ENCODE data around the gene DCTN5. TPM values are rescaled to one million over a fixed set of nuclear protein-coding genes. Genes with fewer than 3 reads are reported as not detected.

The DCTN5 gene
- total RNA-seq, 2 donors from 2014 or later, result 23.5 to 38.3 TPM

DNA sequence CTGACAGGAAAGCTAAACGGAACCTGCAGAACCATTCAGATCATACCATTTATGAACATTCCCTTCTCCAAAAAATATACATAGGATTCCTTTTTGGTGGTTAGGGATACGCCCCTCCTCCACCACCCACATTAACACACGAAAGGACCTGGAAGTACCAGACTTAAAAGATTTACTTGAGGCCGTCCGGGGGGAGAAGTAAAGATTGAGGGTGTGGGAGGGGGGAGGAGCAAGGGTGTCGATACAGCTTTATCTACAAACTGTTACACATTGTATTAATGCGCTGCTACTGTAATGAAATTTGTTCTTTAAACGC, 693 bp upstream of the DCTN5 start:
- Histone ChIP-seq H3K4me3 (peak overlapping the region; percentile 99), H3K27ac (peak overlapping the region; percentile 63 to 69), H3K36me3 (peaks cover 8% of the 10 kb centered on the region), H3K4me1 (ENCODE audit: control insufficient read depth in 1 of 2, low read depth in 2 of 2) (peaks cover 16 to 24% of the 10 kb centered on the region in 2 donors), H3K27me3 (replicated peaks; ENCODE audit: insufficient read depth) (no peaks in the 10 kb centered on the region), H3K9me3 (no peaks in the 10 kb centered on the region)
- ATAC-seq (ENCODE audit: insufficient number of reproducible peaks, low FRiP score, low read depth) (no peak), DNase-seq (ENCODE audit: low spot score) (no peak)
- TF ChIP-seq CTCF (IDR thresholded peaks at IDR 0.05), result no peak

DNA sequence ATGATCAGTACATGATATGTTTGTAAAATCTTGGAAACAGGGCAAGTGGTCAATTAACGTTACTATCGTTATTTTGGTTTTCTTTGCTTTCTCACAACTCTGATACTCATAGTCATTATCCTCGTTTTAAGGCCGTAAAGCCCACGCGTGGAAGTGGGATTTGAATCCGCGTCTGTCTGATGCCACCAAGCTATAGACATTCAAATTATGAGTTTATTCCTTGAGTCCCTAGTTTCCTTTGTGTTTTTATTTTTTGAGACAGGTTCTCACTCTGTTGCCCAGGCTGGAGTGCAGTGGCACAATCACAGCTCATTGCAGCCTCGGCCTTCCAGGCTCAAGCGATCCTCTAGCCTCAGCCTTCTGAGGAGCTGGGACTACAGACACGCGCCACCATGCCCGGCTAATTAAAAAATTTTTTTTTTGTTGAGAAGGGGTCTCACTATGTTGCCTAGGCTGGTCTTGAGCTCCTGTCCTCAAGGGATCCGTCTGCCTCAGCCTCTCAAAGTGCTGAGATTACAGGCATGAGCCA, 1.0 kb downstream of the DCTN5 start:
- Histone ChIP-seq H3K27me3 (replicated peaks; ENCODE audit: insufficient read depth) (no peaks in the 10 kb centered on the region), H3K9me3 (no peaks in the 10 kb centered on the region), H3K4me3 (peak overlapping the region; percentile 99), H3K36me3 (peaks cover 6% of the 10 kb centered on the region), H3K27ac (peak overlapping the region in 1 of 2 donors; percentile 69), H3K4me1 (ENCODE audit: control insufficient read depth in 1 of 2, low read depth in 2 of 2) (peaks cover 16 to 24% of the 10 kb centered on the region in 2 donors)
- no peak for TF ChIP-seq CTCF (IDR thresholded peaks at IDR 0.05)
- DNase-seq (ENCODE audit: low spot score) (no peak), ATAC-seq (ENCODE audit: insufficient number of reproducible peaks, low FRiP score, low read depth) (no peak)

DNA sequence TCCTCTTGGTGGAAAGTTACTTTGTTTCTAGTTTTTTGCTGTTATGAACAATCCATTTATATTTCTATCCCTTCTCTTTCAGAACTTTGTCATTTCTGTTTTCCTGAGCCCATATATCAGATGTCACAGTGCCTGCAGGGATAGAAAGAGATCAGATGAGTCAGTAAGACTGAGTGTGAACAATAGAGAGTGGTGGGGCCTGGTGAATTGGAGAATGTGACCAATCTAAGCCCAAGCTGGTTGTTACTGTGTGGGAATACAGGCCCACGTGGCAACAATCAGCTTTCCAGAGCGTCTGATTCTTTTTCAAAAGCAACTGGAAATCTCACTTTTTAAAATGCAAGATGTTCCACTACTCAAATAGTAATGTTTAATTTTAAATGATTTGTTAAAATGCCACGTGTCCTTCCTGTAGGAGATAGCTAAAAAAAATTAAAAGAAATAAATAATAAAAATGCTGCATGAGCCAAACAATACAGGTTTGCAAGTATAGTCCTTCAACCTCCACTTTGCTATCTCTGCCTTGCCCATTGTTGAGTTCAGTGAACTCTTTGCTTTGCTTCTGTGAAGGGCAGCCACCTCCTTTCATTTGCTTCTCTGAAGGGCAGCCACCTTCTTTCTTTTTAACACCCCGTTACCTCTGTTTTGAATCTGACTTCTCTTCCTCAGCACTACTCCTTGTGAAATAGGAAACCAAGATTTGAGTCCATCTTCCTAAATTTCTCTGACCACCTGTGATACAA, 9.6 kb downstream of the DCTN5 start:
- Histone ChIP-seq H3K4me3 (no peak overlapping the region), H3K36me3 (no peaks in the 10 kb centered on the region), H3K9me3 (no peaks in the 10 kb centered on the region), H3K27me3 (replicated peaks; ENCODE audit: insufficient read depth) (no peaks in the 10 kb centered on the region), H3K27ac (no peak overlapping the region), H3K4me1 (ENCODE audit: control insufficient read depth in 1 of 2, low read depth in 2 of 2) (no peaks in the 10 kb centered on the region)
- ATAC-seq (ENCODE audit: insufficient number of reproducible peaks, low FRiP score, low read depth), result no peak
- no peak for DNase-seq (ENCODE audit: low spot score)
- TF ChIP-seq CTCF (IDR thresholded peaks at IDR 0.05), result no peak

DNA sequence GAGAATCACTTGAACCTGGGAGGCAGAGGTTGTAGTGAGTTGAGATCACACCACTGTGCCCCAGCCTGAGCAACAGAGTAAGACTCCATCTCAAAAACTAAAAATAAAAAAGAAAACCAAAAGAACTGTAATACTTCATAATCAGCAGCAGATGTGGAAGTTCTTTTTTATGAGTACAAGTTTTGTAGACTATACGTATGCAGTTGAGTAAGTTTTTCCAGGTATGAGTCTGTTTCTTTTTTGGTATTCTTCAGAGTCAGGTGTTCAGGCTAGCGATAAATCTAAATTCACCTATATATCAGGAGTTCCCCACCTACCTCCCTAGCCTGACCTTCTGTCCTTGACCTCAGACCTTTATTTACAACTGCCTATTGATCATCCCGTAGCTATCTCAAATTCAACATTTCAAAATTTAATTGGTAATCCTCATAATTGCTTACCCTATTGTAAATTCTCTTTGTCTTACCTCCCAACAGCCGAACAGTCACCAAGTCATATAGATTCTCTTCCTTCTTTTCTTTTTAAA, 10.7 kb downstream of the DCTN5 start:
- no peak for TF ChIP-seq CTCF (IDR thresholded peaks at IDR 0.05)
- no peaks in the 10 kb centered on the region for H3K4me1 ChIP-seq (ENCODE audit: control insufficient read depth in 1 of 2, low read depth in 2 of 2)
- ATAC-seq (ENCODE audit: insufficient number of reproducible peaks, low FRiP score, low read depth) (no peak), DNase-seq (ENCODE audit: low spot score) (no peak)
- H3K27ac ChIP-seq, result no peak overlapping the region
- H3K27me3 ChIP-seq (replicated peaks; ENCODE audit: insufficient read depth), result no peaks in the 10 kb centered on the region
- H3K4me3 ChIP-seq, result no peak overlapping the region
- H3K9me3 ChIP-seq, result no peaks in the 10 kb centered on the region
- no peaks in the 10 kb centered on the region for H3K36me3 ChIP-seq

DNA sequence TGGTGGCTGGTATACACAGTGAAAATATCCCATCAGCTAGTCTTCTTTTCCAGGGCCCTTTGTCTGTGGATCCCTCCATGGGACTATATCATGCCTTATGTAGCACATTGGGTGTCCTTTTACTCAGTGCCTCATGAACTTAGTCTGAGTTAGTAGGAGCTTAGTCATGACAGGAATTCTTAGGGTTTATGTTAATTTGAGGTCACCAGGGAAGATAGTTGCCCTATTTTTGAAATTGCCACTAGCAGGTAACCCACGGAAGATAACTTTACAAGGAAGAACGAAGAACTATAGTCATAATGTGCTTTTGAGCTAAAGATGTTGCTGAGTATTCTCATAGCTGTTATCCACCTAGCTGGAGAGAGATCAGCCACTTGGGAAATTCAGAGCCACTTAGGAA, 22.7 kb downstream of the DCTN5 start:
- DNase-seq (ENCODE audit: low spot score) (no peak), ATAC-seq (ENCODE audit: insufficient number of reproducible peaks, low FRiP score, low read depth) (no peak)
- Histone ChIP-seq H3K4me3 (no peak overlapping the region), H3K27ac (no peak overlapping the region), H3K27me3 (replicated peaks; ENCODE audit: insufficient read depth) (no peaks in the 10 kb centered on the region), H3K36me3 (peaks cover 80% of the 10 kb centered on the region), H3K9me3 (no peaks in the 10 kb centered on the region), H3K4me1 (ENCODE audit: control insufficient read depth in 1 of 2, low read depth in 2 of 2) (no peaks in the 10 kb centered on the region)
- TF ChIP-seq CTCF (IDR thresholded peaks at IDR 0.05), result no peak
